ENCODE measurements around the gene LINS1. TPM values are rescaled to one million over a fixed set of nuclear protein-coding genes. Genes with fewer than 3 reads are reported as not detected.
A peak's percentile ranks its signal among the peaks of the same experiment; 100 is the strongest.

LINS1 gene
- total RNA-seq, 1 experiment from 2014 or later: 17.3 TPM

- peak; percentile 1 for DNase-seq (ENCODE audit: low spot score)
- peak overlapping the region; percentile 75 for H3K27ac ChIP-seq (ENCODE audit: low read depth, low read length, poor library complexity, severe bottlenecking)
- ChIA-PET POLR2A (ENCODE audit: low non-redundant PET) (no interaction called here), CTCF (no interaction called here)
- H3K27me3 ChIP-seq (replicated peaks; ENCODE audit: insufficient read depth, low read depth, low read length, poor library complexity): no peaks in the 10 kb centered on the region
- H3K4me3 ChIP-seq (ENCODE audit: low read depth, low read length, poor library complexity, severe bottlenecking): peak overlapping the region; percentile 72
- intact Hi-C loops (cut with micrococcal nuclease; ENCODE audit: unreplicated experiment): no loop called here
- H3K9me3 ChIP-seq (ENCODE audit: low read depth, low read length, poor library complexity, severe bottlenecking): no peaks in the 10 kb centered on the region
- H3K4me1 ChIP-seq (ENCODE audit: insufficient read depth, low read length, poor library complexity, severe bottlenecking): peaks cover 8% of the 10 kb centered on the region
- TF ChIP-seq CTCF (conservative IDR thresholded peaks at IDR 0.05; ENCODE audit: low read depth, low read length): no peak
- no peak for TF ChIP-seq EZH2 (IDR thresholded peaks at IDR 0.05; ENCODE audit: borderline replicate concordance, low read depth, low read length, poor library complexity, severe bottlenecking)
- no peaks in the 10 kb centered on the region for H3K36me3 ChIP-seq (ENCODE audit: insufficient read depth, low read length, poor library complexity, severe bottlenecking)
- no TSS peak for BruUV-seq (replicated peaks)
Measured at GRCh38 chr15:100601617-100602063, 344 bp downstream of the LINS1 start.

DNA sequence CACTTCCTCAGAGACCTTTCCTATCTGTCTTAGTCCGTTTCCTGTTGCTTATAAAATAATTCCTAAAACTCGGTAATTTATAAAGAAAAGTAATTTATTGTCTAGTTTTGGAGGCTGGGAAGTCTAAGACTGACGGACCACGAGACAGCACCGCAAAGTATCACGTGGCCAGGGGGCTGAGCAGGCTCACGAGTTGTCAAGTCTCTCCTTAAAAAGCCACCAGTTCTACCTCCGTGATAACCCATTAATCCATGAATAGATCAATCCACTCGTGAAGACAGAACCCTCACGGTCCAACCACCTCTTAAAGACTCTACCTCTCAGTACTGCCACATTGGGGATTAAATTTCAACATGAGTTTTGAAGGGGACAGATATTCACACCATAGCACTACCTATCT lies 821 bp downstream of the LINS1 start:
- peak overlapping the region; percentile 72 for H3K4me3 ChIP-seq (ENCODE audit: low read depth, low read length, poor library complexity, severe bottlenecking)
- H3K9me3 ChIP-seq (ENCODE audit: low read depth, low read length, poor library complexity, severe bottlenecking): no peaks in the 10 kb centered on the region
- CTCF ChIA-PET: no interaction called here
- POLR2A ChIA-PET (ENCODE audit: low non-redundant PET): no interaction called here
- TSS peak; percentile 50 for BruUV-seq (replicated peaks)
- TF ChIP-seq CTCF (conservative IDR thresholded peaks at IDR 0.05; ENCODE audit: low read depth, low read length) (no peak), EZH2 (IDR thresholded peaks at IDR 0.05; ENCODE audit: borderline replicate concordance, low read depth, low read length, poor library complexity, severe bottlenecking) (no peak)
- intact Hi-C loops (cut with micrococcal nuclease; ENCODE audit: unreplicated experiment): no loop called here
- H3K27me3 ChIP-seq (replicated peaks; ENCODE audit: insufficient read depth, low read depth, low read length, poor library complexity): no peaks in the 10 kb centered on the region
- no peaks in the 10 kb centered on the region for H3K36me3 ChIP-seq (ENCODE audit: insufficient read depth, low read length, poor library complexity, severe bottlenecking)
- H3K4me1 ChIP-seq (ENCODE audit: insufficient read depth, low read length, poor library complexity, severe bottlenecking): peaks cover 8% of the 10 kb centered on the region
- peak overlapping the region; percentile 75 for H3K27ac ChIP-seq (ENCODE audit: low read depth, low read length, poor library complexity, severe bottlenecking)
- peak; percentile 11 for DNase-seq (ENCODE audit: low spot score)

DNA sequence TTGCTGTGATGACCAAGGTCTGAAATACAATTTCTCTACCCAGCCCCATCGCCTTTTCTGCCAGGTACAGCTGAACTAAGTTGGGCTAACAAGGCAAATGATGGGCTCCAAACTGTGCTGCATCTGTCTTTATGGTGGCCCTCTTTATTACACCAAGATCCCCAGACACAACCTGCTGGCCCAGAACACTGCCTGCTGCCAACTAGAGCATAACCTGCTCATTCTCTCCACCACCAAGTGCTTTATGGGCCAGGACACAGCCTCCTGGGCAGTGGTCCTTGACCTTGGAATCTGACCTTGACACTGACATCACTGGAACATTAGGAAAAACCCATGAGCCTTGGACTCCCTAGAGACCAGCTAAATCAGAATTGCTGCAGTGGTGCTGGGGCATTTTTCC lies 3.3 kb downstream of the LINS1 start:
- BruUV-seq (replicated peaks): no TSS peak
- POLR2A ChIA-PET (ENCODE audit: low non-redundant PET): no interaction called here
- intact Hi-C loops (cut with micrococcal nuclease; ENCODE audit: unreplicated experiment): no loop called here
- no peak for DNase-seq (ENCODE audit: low spot score)
- TF ChIP-seq CTCF (conservative IDR thresholded peaks at IDR 0.05; ENCODE audit: low read depth, low read length): no peak
- no peak for TF ChIP-seq EZH2 (IDR thresholded peaks at IDR 0.05; ENCODE audit: borderline replicate concordance, low read depth, low read length, poor library complexity, severe bottlenecking)
- H3K27me3 ChIP-seq (replicated peaks; ENCODE audit: insufficient read depth, low read depth, low read length, poor library complexity): no peaks in the 10 kb centered on the region
- no peak overlapping the region for H3K27ac ChIP-seq (ENCODE audit: low read depth, low read length, poor library complexity, severe bottlenecking)
- H3K4me1 ChIP-seq (ENCODE audit: insufficient read depth, low read length, poor library complexity, severe bottlenecking): peaks cover 5% of the 10 kb centered on the region
- no peaks in the 10 kb centered on the region for H3K9me3 ChIP-seq (ENCODE audit: low read depth, low read length, poor library complexity, severe bottlenecking)
- no peak overlapping the region for H3K4me3 ChIP-seq (ENCODE audit: low read depth, low read length, poor library complexity, severe bottlenecking)
- CTCF ChIA-PET: no interaction called here
- no peaks in the 10 kb centered on the region for H3K36me3 ChIP-seq (ENCODE audit: insufficient read depth, low read length, poor library complexity, severe bottlenecking)
